ENCODE measurements around the gene LCT.
"Not testable (repeated sequence)": the region's sequence is repeated elsewhere in the genome, so short reads cannot be mapped to it uniquely, and the experiment has no call there.

Gene LCT

DNA sequence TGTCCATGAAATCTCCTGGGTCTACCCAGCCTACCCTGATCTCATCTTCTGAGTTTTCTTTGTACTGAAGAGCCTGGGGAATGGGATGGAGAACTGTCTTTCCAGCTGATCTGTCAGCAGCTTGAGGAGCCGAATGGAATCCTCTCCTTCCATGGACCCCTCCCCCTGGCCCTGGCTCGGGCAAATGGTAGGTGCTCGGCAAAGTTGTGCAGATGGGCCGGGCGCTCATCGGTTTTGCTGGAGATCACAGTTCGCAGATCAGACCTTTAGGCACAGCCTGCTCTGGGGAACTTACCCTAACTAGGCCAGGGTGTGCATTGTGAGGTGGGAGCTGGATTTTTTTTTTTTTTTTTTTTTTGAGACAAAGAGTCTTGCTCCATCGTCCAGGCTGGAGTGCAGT is 40.4 kb downstream of the LCT start:
- no peak for DNase-seq

- not testable (repeated sequence) for DNase-seq
Measured at GRCh38 chr2:135795641-135796040, 41.3 kb downstream of the LCT start.

GRCh38 chr2:135792401-135793150 is 44.4 kb downstream of the LCT start:
- no peak for DNase-seq

GRCh38 chr2:135791418-135792190 is 45.4 kb downstream of the LCT start:
- no peak for DNase-seq

GRCh38 chr2:135790423-135790822 is 46.6 kb downstream of the LCT start:
- DNase-seq = no peak

DNA sequence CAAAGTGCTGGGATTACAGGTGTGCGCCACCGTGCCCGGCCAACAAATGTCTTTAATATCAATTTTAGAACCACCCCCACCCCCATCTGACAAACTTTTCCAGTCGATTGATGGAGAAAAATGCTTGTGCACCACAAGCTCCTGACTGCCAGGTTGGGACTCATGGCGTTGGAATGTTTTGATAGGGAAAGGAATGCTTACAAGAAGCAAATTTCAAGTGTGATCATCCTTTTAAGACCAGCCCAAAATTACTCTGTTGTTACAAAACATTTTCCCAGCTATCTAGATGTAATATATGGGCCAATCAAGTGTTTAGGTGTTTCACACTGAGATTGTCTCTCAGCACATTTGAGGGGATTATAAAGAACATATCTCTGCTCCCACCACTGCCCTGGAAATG is 50.2 kb downstream of the LCT start:
- no peak for DNase-seq

DNA sequence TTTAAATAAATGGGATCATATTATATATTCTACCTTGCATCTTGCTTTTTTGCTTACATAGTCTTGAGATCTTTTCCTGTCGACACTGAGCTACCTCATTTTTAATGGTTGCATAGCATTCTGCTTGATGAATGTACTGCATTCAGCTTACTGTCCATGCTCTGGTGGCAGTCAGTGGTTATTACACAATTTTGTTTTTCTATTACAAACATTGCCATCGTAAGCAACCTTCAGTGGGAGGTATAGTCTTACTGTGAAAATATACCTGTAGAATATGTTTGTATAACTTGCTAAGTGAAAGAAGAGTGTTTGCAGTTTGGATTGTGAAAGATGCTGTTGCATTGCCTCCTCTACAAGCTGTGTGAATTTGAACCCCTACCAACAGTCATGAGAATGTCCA is 52.0 kb downstream of the LCT start:
- DNase-seq = no peak

GRCh38 chr2:135783439-135783838 is 53.5 kb downstream of the LCT start:
- no peak for DNase-seq

DNA sequence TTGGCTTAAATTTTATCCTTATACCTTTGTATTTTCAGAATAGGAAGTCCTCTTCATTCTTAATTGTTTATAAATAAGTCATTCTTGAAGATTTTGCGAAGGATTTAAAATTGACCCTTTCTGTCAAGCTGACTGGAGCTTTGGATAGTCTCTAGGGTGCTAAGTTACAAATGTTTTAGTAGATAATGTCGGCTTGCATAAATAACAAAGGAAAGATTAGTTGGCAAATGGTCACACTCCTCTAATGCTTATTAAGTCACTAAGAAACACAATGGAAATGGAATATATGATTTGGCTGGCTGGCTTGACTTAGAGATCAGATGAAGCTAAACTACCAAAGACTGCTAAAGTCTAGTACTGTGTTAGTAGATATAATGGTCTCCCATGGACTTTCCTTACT is 54.8 kb downstream of the LCT start:
- no peak for DNase-seq

DNA sequence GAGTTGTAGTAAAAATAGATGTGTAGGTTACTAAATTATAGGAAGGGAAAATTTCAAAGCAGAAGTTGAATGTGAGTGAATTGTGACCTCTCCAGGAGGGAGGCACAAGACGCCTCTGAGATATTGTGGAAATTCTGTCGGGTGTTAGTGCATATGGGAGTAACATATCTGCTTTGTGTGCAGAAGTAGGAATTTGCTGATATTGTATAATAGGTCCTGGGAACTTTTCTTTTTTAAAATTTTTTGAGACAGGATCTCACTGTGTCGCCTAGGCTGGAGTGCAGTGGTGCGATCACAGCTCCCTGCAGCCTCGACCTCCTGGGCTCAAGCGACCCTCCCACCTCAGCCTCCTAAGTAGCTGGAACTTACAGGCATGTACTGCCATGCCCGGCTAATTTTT is 60.6 kb downstream of the LCT start:
- DNase-seq = no peak

GRCh38 chr2:135775420-135775819 is 61.6 kb downstream of the LCT start:
- no peak for DNase-seq

DNA sequence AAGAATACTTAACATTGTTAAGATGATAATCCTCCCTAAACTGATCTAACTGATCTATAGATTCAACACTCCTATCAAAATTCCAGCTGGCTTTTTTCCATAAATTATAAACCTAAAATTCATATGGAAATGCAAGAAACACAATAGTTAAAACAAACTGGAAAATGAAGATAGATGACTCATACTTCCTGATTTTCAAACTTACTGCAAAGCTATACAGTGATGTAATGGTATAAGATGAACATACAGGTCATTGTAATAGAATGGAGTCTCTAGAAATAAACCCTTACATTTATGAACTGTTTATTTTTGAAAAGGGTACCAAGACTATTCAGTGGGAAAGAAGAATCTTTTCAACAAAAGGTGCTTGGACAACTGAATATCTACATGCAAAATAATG is 63.1 kb downstream of the LCT start:
- DNase-seq = no peak

- no peak for DNase-seq
Measured at GRCh38 chr2:135773319-135773718, 63.7 kb downstream of the LCT start.

DNA sequence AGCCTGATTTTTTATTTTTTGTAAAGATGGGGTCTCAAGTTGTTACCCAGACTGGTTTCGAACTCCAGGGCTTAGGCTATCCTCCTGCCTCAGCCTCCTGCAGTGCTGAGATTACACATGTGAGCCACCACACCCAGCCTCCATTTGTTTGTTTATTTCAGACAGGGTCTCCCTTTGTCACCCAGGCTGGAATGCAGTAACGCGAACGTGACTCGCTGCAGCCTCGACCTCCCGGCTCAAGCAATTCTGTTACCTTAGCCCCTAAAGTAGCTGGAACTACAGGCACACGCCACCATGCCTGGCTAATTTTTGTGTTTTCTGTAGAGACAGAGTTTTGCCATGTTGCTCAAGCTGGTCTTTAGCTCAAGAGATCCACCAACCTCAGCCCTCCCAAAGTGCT is 68.1 kb downstream of the LCT start:
- no peak for DNase-seq

DNA sequence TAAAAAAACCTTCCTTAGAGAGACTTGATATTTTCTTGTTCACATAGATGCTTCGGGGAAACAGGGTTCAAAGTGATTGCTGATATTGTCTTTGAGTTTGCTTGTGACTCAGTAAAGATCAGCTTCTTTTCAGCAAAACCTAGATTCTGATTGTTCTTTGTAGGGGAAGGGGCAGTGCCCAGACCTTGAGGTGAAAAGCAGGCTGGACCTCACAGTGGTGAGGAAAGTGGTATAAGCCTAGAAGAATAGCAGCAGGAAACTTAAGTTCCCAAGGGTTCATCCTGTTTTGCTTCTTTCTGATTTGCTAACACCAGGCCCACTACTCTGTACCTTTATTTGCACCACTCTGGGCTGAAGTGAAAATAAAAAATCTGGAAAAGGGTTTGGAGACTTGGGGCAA is 74.5 kb downstream of the LCT start:
- no peak for DNase-seq

- DNase-seq = no peak
Measured at GRCh38 chr2:135762022-135762421, 75.0 kb downstream of the LCT start.

GRCh38 chr2:135756692-135757091 is 80.3 kb downstream of the LCT start:
- DNase-seq = no peak

- no peak for DNase-seq
Measured at GRCh38 chr2:135755573-135755972, 81.4 kb downstream of the LCT start.

- no peak for DNase-seq
Measured at GRCh38 chr2:135745545-135745944, 91.4 kb downstream of the LCT start.

GRCh38 chr2:135744760-135745314 is 92.1 kb downstream of the LCT start:
- no peak for DNase-seq

GRCh38 chr2:135743860-135744259 is 93.1 kb downstream of the LCT start:
- DNase-seq = no peak

DNA sequence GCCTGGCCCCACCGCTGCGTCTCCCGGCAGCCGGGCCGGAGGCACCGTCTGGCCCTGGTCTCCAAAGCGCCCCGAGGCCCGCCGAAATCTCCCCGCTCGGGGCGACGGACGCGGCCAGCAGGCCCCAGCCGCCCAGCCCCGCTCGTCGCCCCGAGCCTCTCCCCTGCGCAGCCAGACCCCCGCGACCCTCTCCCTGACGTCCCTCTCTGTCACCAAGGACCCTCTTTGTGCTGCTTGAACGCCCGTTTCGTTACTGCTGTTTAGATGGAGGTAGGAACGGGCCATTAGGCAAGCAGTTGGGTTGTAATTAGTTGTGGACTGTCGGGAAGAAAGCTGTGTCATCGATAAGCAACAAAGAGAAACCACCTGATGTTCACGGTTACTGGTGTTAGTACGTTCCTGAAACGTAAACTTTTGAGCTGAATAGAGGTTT is 94.6 kb downstream of the LCT start:
- DNase-seq = no peak

DNA sequence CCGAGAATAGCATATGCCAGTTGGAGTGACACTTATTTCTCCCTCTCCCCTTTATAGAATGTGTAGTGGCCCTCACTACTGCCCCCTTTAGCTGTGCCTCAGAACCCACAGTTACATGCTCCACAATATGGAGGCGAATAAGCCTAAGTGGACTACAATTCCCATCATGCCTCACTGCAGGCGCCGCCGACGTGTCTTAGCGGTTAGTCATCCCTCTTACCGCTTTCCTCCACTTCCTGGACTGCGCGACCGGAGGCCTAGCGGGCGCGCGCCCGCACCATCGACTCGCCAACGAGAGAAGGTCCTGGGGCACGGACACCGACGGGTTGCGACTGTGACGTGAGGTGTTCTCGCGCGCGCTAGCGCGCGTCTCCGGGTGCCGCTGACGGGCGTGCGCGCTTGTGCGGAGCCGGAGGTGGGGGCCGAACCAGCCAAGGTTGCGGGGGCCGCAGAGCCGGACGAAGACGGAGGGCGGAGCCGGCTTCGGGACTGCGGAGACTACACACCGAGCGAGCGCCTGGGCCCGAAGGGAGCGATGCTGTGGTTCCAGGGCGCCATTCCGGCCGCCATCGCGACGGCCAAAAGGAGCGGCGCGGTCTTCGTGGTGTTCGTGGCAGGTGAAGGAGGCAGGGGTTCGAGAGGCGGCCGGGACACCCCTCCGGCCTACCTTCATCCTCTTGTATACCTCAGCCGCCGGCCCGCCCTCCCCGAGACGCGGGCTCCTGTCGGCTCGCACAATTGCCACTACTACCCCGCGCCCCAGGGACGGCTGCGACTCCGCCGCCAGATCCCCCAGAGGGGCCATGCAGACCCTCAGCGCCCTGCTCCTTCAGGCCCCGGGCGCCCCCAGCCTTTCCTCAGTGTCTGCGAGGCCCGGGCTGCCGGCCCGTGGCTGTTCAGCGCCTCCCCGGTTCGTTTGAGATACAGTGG is 95.3 kb downstream of the LCT start, which contains the start of gene UBXN4:
TSS of gene UBXN4 (plus strand) at position 461 of the 930 bp plus-strand sequence. CDS start at position 536, 75 bp downstream.
- DNase-seq = peak; percentile 95
